Posterior vena cava (tissue), 2 donors: ENCODE measurements around the gene DHCR24. TPM values are rescaled to one million over a fixed set of nuclear protein-coding genes. Genes with fewer than 3 reads are reported as not detected.
A peak's percentile ranks its signal among the peaks of the same experiment; 100 is the strongest.

Source experiments
- DNase-seq: peaks from one replicate; pipeline ENCODE4 v3.0.0-alpha.2; 2020; ENCODE audit warnings: low spot score
- intact Hi-C, 2 donors: fragments of 100-400 bp; cut with DNase I; formaldehyde crosslinking; loops; one replicate each; pipeline versions ENCODE4 v1.14.1 to v1.14.2; 2022 to 2023
- total RNA-seq, 2 donors: library from RNA; stranded (reverse); fragmentation: NEBNext Ultra II Directional; extraction: Animal tissue kit (Norgen Biotek cat#: 25700); gene quantifications; one replicate each; pipeline ENCODE4 v1.2.1, GENCODE V29; 2021
- donor health status: DM: yes; HTN: yes; CAD: no.
- donor health status: DM: yes; HTN: yes; CAD: no.

Gene DHCR24
- total RNA-seq, 2 donors from 2014 or later = 8.0 to 27.1 TPM

DNA sequence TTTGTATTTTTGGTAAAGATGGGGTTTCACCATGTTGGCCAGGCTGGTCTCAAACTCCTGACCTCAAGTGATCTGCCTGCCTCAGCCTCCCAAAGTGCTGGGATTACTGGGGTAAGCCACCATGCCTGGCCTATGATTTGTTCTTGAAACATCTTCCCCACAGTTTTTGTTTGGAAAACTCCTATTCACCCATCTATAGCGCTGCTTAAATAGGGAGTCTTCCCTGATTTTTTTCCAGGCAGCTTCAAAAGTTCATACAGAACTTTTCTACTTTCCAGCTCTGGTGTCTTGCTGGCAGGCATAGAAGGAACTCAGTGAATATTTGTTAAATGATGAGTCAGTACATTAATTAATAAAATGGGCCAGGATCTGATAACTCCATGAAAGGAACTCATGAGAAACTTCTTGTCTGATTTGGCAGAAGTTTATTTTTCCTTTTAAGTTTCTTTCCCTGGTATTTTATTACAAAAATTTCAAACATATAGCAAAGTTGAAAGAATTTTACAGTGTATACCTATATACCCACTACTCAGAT lies 52.9 kb downstream of the DHCR24 start:
- DNase-seq = no peak
- intact Hi-C loops = no loop called here

- peak; percentile 25 for DNase-seq
- intact Hi-C loops = no loop called here
These were observed 53.9 kb downstream of the DHCR24 start for GRCh38 chr1:54833121-54833520.

GRCh38 chr1:54826226-54826816 lies 60.7 kb downstream of the DHCR24 start:
- no peak for DNase-seq
- intact Hi-C loops = no loop called here

GRCh38 chr1:54825696-54826095 lies 61.3 kb downstream of the DHCR24 start:
- intact Hi-C loops = no loop called here
- no peak for DNase-seq

GRCh38 chr1:54823670-54824069 lies 63.3 kb downstream of the DHCR24 start:
- intact Hi-C loops = no loop called here

DNA sequence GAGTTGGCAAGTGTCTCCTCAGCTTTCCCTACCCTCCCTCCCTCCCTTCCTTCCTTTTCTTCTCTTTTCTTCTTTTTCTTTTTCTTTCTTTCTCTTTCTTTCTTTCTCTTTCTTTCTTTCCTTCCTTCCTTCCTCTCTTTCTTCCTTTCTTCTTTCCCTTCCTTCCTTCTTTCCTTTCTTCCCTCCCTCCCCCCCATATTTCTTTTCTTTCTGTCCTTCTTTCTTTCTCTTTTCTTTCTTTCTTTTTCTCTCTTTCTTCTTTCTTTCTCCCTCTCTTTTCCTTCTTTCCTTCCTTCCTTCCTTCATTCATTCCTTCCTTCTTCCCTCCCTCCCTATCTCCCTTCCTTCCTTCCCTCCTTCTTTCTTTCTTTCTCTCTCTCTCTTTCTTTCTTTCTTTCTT lies 67.3 kb downstream of the DHCR24 start:
- intact Hi-C loops = loop anchor here in 1 of 2 donors (10.0 kb wide), 1 partner anchor 325 kb away; no protein-coding TSS in a partner anchor
- DNase-seq = no peak

More at GRCh38 chr1:54823670-54824069, 63.3 kb downstream of the DHCR24 start:
- DNase-seq = no peak

- no peak for DNase-seq
- intact Hi-C loops = loop anchor here in 1 of 2 donors (10.0 kb wide), 1 partner anchor 324 kb away; no protein-coding TSS in a partner anchor
These were observed 67.8 kb downstream of the DHCR24 start for GRCh38 chr1:54819195-54819536.

GRCh38 chr1:54818461-54819194 lies 68.4 kb downstream of the DHCR24 start:
- no peak for DNase-seq
- intact Hi-C loops = loop anchor here in 1 of 2 donors (10.0 kb wide), 1 partner anchor 324 kb away; no protein-coding TSS in a partner anchor

- DNase-seq = no peak
- intact Hi-C loops = loop anchor here in 1 of 2 donors (10.0 kb wide), 1 partner anchor 322 kb away; no protein-coding TSS in a partner anchor
These were observed 70.0 kb downstream of the DHCR24 start for GRCh38 chr1:54816951-54817350.

DNA sequence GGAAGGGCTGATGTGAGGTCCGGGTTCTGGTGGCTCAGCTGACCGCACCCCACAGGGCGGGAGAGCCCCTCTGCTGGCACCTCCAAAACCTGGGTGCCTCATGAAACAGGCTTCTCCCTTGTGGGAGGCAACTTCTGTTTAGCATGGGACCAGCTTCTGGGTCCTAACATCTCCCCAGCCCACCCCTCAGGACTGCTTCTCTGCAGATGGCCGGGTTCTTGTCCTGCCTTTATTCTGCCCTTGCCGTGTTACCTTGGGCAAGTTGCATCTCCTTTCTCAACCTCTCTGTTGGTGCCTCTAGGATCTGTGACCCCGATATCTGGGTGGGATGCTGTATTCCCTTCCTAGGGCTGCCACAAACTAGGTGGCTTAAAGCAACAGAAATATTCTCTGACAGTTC lies 70.9 kb downstream of the DHCR24 start:
- intact Hi-C loops = loop anchor here in 1 of 2 donors (10.0 kb wide), 1 partner anchor 321 kb away; no protein-coding TSS in a partner anchor

DNA sequence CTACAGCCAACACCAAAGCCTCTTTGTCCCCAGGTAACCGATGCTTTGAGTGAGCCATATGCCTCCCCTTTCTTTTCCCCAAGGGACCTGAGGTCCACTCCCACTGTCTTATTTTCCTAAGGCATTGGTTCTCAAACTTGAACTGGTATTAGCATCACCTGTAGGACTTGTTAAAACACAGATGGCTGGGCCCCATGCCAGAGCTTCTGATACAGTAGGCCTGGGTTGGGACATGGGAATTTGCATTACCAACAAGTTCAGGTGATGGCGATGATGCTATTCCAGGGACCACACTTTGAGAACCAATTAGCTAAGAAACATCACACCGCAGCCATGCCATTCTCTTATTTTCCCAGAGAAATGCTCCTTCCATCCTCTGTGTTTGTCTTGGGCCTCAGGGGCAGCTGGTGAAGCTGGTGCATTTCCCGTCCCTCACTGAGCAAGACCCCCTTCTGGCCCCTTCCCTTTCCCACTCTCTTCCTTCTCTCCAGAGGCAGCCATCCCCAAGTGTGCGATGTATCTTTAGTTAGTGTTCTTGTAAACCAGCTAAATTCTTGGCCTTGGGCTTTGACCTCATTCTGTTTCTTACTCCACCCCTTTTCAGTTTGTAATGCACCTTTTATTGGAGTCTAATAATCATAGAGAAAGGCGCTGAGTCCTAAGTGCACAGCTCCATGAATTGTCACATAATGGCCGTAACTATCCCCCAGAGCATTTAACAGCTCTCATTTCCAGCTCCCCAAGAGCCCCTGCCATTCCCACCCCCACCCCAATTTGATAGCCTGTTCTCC lies 71.7 kb downstream of the DHCR24 start:
- intact Hi-C loops = loop anchor here in 1 of 2 donors (10.0 kb wide), 1 partner anchor 320 kb away; no protein-coding TSS in a partner anchor

More for the DNA sequence above, 70.9 kb downstream of the DHCR24 start:
- DNase-seq = no peak

DNA sequence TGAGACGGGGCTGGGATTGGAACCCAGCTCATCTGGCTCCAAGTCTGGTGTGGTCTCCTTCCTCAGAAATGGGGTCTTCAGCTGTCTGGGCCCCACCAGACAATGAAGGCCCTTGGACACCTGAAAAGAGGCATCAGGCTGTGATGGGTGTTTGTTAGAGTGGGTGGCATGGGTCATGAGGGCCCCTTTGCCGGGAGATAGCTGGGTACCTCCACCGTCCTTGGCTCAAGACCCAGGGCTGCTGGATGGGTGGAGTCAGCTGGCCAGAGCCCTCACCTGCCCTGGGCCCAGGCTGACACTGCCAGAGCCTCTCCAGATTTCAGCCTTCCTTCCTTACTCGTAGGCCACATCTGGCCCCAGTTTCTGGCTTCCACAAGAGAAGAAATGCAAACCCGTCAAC lies 72.4 kb downstream of the DHCR24 start:
- DNase-seq = peak; percentile 32
- intact Hi-C loops = loop anchor here (5.0 to 10.0 kb wide), 2 partner anchors 320 to 463 kb away; no protein-coding TSS in a partner anchor

More for the DNA sequence above, 71.7 kb downstream of the DHCR24 start:
- peak; percentile 30 for DNase-seq

- peak; percentile 22 for DNase-seq
- intact Hi-C loops = loop anchor here (5.0 to 10.0 kb wide), 2 partner anchors 319 to 463 kb away; no protein-coding TSS in a partner anchor
These were observed 72.9 kb downstream of the DHCR24 start for GRCh38 chr1:54814126-54814498.

DNA sequence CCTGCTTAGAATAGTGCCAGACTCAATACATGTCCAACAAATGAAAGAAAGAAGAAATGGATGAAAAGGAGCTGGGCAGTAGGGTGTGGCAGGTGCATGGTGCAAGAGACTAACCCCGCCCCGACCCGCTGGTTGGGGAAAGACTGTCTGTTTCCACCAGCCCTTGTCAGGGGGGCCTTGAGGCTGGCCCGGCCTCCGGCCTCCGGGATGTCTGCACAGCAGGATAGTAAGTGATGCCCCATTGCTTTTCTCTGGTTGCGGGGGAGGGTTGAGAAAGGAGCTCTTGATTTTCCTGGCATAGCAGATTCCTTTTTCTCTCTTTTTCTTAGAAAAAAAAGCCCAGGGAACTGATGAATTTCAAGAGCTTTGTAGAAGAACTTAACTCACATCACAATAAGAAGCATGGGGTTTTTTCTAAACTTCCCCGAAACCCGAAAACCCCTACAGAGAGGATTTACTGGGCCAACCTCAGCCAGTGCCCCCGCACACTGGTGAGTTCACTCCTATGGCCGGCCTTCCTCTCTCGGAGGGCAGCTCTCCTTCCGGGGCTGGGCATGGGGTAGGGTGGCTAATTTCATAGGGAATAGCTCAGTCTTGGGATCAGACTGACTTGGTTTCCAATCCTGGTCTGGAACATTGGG lies 73.4 kb downstream of the DHCR24 start:
- DNase-seq = peak; percentile 61
- intact Hi-C loops = loop anchor here (5.0 to 10.0 kb wide), 2 partner anchors 319 to 464 kb away; no protein-coding TSS in a partner anchor

DNA sequence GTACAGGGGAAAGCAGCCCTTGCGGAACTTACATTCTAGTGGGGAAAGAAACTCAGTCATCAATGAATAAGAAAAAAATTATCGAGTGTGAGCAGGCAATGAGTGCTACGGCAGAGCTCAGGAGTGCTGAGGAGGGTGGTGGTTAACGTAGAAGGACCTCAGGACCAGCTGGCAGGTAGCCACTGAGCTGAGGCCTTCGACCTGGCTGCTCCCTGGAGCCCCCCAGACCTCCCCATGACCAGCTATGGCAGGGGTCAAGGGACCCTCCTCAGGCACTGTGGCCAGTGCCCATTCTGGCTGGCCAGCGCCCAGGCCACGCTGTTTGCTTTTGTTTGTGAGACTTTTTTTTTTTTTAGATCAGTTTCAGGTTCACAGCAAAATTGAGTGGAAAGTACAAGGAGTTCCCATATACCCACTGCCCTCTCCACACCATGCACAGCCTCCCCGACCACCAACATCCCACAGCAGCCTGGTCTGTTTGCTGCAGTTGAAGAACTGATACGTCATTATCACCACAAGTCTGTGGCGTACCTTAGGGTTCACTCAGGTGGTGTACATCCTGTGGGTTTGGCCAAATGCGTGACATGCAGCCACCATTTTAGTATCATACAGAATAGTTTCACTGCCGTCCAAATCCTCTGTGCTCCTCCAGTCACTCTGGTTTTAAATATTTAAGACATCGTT lies 74.1 kb downstream of the DHCR24 start:
- intact Hi-C loops = loop anchor here (5.0 to 10.0 kb wide), 2 partner anchors 318 to 464 kb away; no protein-coding TSS in a partner anchor

GRCh38 chr1:54811739-54812655 lies 75.0 kb downstream of the DHCR24 start:
- DNase-seq = peak; percentile 68
- intact Hi-C loops = loop anchor here (5.0 to 10.0 kb wide), 2 partner anchors 317 to 465 kb away; no protein-coding TSS in a partner anchor

More for the DNA sequence above, 74.1 kb downstream of the DHCR24 start:
- peak; percentile 45 for DNase-seq

DNA sequence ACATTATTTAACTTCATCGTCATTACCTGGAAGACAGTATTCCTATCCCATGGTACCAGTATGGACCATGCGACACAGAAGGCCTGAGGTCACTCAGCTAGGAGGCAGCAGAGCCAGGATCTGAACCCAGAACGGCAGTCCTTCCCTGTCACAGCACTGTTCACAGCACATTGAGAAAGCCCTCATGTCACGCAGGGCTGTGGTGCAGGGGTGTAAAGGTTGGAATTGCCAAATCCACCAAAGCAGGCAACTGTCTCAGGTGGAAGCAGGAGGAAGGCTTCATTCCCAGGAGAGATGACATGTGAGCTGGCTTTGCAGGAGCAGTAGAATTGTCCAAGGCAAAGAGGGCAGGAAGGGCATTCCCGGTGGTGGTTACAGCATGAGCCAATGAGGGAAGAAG lies 75.9 kb downstream of the DHCR24 start:
- peak; percentile 47 for DNase-seq
- intact Hi-C loops = loop anchor here (5.0 to 10.0 kb wide), 2 partner anchors 316 to 466 kb away; no protein-coding TSS in a partner anchor
